OCI-LY1 (cell line): ENCODE measurements around the gene ARGLU1.
"Not testable (repeated sequence)": the region's sequence is repeated elsewhere in the genome, so short reads cannot be mapped to it uniquely, and the experiment has no call there.

ENCODE experiments used
- H2AFZ ChIP-seq: fragments of 200-600 bp; sonication (generic), shearing (Covaris generic); 2 replicates; pipeline ENCODE4 v1.6.0; 2014; ENCODE audit warnings: antibody characterized with exemption, mild to moderate bottlenecking, low read length
- H3F3A ChIP-seq: fragments of 200-600 bp; sonication (generic), shearing (Covaris generic); 2 replicates; pipeline ENCODE4 v1.6.0; 2014; ENCODE audit warnings: mild to moderate bottlenecking, antibody characterized with exemption, low read length, moderate library complexity; ENCODE audit not compliant: insufficient read depth
- H3K27ac ChIP-seq: fragments of 200-600 bp; sonication (generic); 2 replicates; pipeline ENCODE4 v1.5.1; 2014; ENCODE audit warnings: low read length, mixed run types, mild to moderate bottlenecking, low read depth; ENCODE audit not compliant: poor library complexity, severe bottlenecking
- H3K27me3 ChIP-seq: fragments of 200-600 bp; sonication (generic); 2 replicates; pipeline ENCODE4 v1.6.0; 2014; ENCODE audit warnings: antibody characterized with exemption, mild to moderate bottlenecking, low read length, moderate library complexity; ENCODE audit not compliant: insufficient read depth
- H3K36me3 ChIP-seq: fragments of 200-600 bp; sonication (generic); 2 replicates; pipeline ENCODE4 v1.6.1; 2014; ENCODE audit warnings: mild to moderate bottlenecking, antibody characterized with exemption, low read length, moderate library complexity, mixed read lengths; ENCODE audit not compliant: insufficient read depth
- H3K4me1 ChIP-seq: fragments of 200-600 bp; sonication (generic); 2 replicates; pipeline ENCODE4 v1.5.1; 2014; ENCODE audit warnings: mild to moderate bottlenecking, low read length, moderate library complexity; ENCODE audit not compliant: insufficient read depth, severe bottlenecking
- H3K4me2 ChIP-seq: fragments of 200-600 bp; sonication (generic), shearing (Covaris generic); 2 replicates; pipeline ENCODE4 v1.6.1; 2014; ENCODE audit warnings: low read length
- H3K4me3 ChIP-seq: fragments of 200-600 bp; sonication (generic); 2 replicates; pipeline ENCODE4 v1.5.1; 2014; ENCODE audit warnings: low read length, low read depth, mild to moderate bottlenecking, mixed read lengths; ENCODE audit not compliant: poor library complexity, severe bottlenecking
- H3K79me2 ChIP-seq: fragments of 200-600 bp; shearing (Covaris generic); 2 replicates; pipeline ENCODE4 v1.6.1; 2016; ENCODE audit warnings: mixed run types, low read length, mixed read lengths; ENCODE audit not compliant: insufficient read depth
- H3K9ac ChIP-seq: fragments of 200-600 bp; sonication (generic), shearing (Covaris generic); 2 replicates; pipeline ENCODE4 v1.6.1; 2014; ENCODE audit warnings: mild to moderate bottlenecking, low read length, mixed read lengths
- H3K9me2 ChIP-seq: fragments of 200-600 bp; sonication (generic), shearing (Covaris generic); 2 replicates; pipeline ENCODE4 v1.6.1; 2014; ENCODE audit warnings: low read depth, mild to moderate bottlenecking, low read length, mixed read lengths
- H3K9me3 ChIP-seq: fragments of 200-600 bp; shearing (Covaris generic); 2 replicates; pipeline ENCODE4 v1.6.1; 2014; ENCODE audit warnings: low read length, mixed read lengths
- H4K20me1 ChIP-seq: fragments of 200-600 bp; sonication (generic), shearing (Covaris generic); 2 replicates; pipeline ENCODE4 v1.6.0; 2016; ENCODE audit warnings: mild to moderate bottlenecking, low read length; ENCODE audit not compliant: insufficient read depth
- CTCF ChIP-seq: fragments of 200-600 bp; sonication (generic), shearing (Covaris generic); IDR thresholded peaks from 2 replicates; pipeline ENCODE4 v1.5.1; 2017; ENCODE audit warnings: mild to moderate bottlenecking, antibody characterized with exemption, low read length, moderate library complexity, mixed read lengths
- EZH2 ChIP-seq: fragments of 200-600 bp; sonication (generic), shearing (Covaris generic); IDR thresholded peaks from 2 replicates; pipeline ENCODE4 v1.8.0; 2017; ENCODE audit warnings: borderline replicate concordance, mixed run types, mild to moderate bottlenecking, antibody characterized with exemption, low read length, moderate library complexity, mixed read lengths

ARGLU1 gene

GRCh38 chr13:106601489-106601888 lies 33.6 kb upstream of the ARGLU1 start:
- H3K4me1 ChIP-seq, result no peaks in the 10 kb centered on the region
- no peaks in the 10 kb centered on the region for H3F3A ChIP-seq
- H3K36me3 ChIP-seq, result no peaks in the 10 kb centered on the region
- no peaks in the 10 kb centered on the region for H3K9me3 ChIP-seq
- H3K79me2 ChIP-seq, result no peaks in the 10 kb centered on the region; the same call in 1 of the 2 replicates
- no peak overlapping the region for H3K4me3 ChIP-seq
- TF ChIP-seq CTCF, result no peak
- no peak for TF ChIP-seq EZH2
- H3K27me3 ChIP-seq, result no peaks in the 10 kb centered on the region
- no peak overlapping the region for H3K9ac ChIP-seq
- no peaks in the 10 kb centered on the region for H4K20me1 ChIP-seq
- no peaks in the 10 kb centered on the region; the same call in 1 of the 2 replicates for H3K9me2 ChIP-seq
- no peak overlapping the region for H3K27ac ChIP-seq
- H2AFZ ChIP-seq, result no peak overlapping the region
- H3K4me2 ChIP-seq, result no peak overlapping the region

- H2AFZ ChIP-seq, H3K27ac ChIP-seq, H3K27me3 ChIP-seq, H4K20me1 ChIP-seq, H3K4me1 ChIP-seq, H3K9me3 ChIP-seq, H3K4me2 ChIP-seq, H3F3A ChIP-seq, H3K79me2 ChIP-seq, H3K9ac ChIP-seq, H3K36me3 ChIP-seq, H3K4me3 ChIP-seq, H3K9me2 ChIP-seq: not testable (repeated sequence)
These were observed 32.8 kb upstream of the ARGLU1 start for GRCh38 chr13:106600798-106601135.

- no peak overlapping the region for H3K27ac ChIP-seq
- no peak overlapping the region for H3K4me2 ChIP-seq
- H3K36me3 ChIP-seq, result no peaks in the 10 kb centered on the region
- no peaks in the 10 kb centered on the region for H4K20me1 ChIP-seq
- H3K9ac ChIP-seq, result no peak overlapping the region
- TF ChIP-seq CTCF (no peak), EZH2 (no peak)
- H3K4me1 ChIP-seq, result no peaks in the 10 kb centered on the region
- no peaks in the 10 kb centered on the region for H3K9me2 ChIP-seq
- no peak overlapping the region for H2AFZ ChIP-seq
- no peaks in the 10 kb centered on the region for H3K9me3 ChIP-seq
- no peaks in the 10 kb centered on the region for H3K27me3 ChIP-seq
- no peaks in the 10 kb centered on the region for H3F3A ChIP-seq
- no peak overlapping the region for H3K4me3 ChIP-seq
- no peaks in the 10 kb centered on the region; the same call in 1 of the 2 replicates for H3K79me2 ChIP-seq
These were observed 32.2 kb upstream of the ARGLU1 start for GRCh38 chr13:106599875-106600797.
